ENCODE data around the gene TMEM140.
"Not testable (repeated sequence)": the region's sequence is repeated elsewhere in the genome, so short reads cannot be mapped to it uniquely, and the experiment has no call there.

TMEM140 gene

GRCh38 chr7:135158141-135158655, 10.3 kb downstream of the TMEM140 start:
- no peak for DNase-seq (ENCODE audit: low read depth in 1 of 2, low spot score in 1 of 2)

GRCh38 chr7:135158874-135159273, 11.0 kb downstream of the TMEM140 start:
- DNase-seq (ENCODE audit: low read depth in 1 of 2, low spot score in 1 of 2) = no peak

GRCh38 chr7:135159359-135160085, 11.7 kb downstream of the TMEM140 start:
- DNase-seq (ENCODE audit: low read depth in 1 of 2, low spot score in 1 of 2) = no peak

GRCh38 chr7:135160098-135160857, 12.4 kb downstream of the TMEM140 start:
- DNase-seq (ENCODE audit: low read depth in 1 of 2, low spot score in 1 of 2) = no peak

DNA sequence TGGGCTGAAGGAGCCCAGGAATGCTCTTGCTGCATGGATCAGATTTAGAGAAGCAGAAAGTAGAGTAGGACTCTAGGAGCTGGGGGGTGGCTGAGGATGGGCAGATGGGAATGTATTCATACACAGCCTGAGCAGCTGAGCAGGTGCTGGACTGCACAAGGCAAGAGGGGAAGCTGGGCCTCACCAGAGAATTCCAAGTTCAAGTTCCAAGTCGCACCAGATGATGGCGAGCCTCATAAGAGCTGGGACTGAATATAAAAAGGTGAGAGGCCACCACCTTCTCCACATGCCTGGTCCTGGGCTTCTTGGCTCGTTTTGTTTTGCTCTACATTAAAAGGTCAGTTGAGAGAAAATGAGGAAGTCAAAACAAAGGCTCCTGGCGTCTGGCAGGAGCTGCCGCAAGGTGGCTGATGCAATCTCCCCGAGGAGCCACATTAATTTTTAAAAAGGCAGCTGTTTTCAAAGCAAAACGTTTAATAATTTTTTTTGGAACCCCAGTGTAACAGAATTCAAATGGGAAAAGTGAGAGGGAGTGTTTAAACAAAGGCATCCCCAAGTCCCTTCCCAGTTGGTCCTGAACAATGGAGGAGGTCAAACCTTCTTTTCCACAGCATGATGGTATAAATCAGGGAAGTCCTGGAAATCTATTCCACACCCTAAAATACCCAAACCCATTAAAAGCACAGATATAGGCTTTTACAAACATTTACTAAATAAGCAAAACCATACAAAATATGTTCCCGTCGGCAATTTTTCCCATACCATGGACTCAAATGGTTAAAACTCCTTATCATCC, 13.2 kb downstream of the TMEM140 start:
- DNase-seq (ENCODE audit: low read depth in 1 of 2, low spot score in 1 of 2) = no peak

DNA sequence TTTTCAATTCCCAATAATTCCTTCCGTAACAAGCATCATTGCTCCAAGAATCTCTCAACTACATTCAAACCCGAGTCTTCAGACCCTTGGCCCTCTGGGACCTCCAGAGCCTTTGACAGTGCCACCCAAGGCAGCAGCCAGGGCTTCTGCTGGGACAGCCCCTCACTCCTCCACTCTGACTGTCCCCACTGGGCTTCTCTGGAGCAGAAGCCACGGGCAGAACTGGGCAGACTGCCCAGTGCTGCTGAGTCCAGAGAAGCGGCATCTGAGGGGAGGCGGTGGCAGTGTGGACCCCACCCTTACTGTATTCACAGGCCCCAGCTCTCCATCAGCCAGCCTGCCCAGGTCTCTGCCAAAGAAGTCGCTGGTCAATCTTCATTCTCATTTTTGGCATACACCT, 13.8 kb downstream of the TMEM140 start:
- DNase-seq (ENCODE audit: low read depth in 1 of 2, low spot score in 1 of 2) = no peak

GRCh38 chr7:135162382-135163001, 14.6 kb downstream of the TMEM140 start:
- no peak for DNase-seq (ENCODE audit: low read depth in 1 of 2, low spot score in 1 of 2)

- no peak for DNase-seq (ENCODE audit: low read depth in 1 of 2, low spot score in 1 of 2)
These were observed 16.6 kb downstream of the TMEM140 start for GRCh38 chr7:135164357-135165061.

DNA sequence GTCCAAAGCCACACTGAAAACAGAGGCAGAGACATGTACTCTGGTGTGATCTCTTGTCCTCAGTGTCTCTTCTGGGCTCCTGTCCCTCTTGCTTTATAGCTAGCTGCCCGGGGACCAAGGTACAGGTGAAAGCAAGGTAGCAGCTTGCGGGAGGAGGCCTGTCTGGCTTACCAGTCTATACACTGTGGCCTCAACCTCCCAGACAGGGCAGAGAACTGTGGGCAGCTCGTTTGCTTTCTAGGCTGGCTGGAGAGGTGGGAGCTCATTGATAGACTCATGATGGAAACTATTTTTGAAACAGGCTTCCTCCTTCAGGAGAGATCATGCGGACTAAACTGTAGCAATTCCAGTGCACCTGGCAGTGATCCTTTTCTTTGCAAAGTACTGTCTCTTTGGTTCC, 18.0 kb downstream of the TMEM140 start:
- DNase-seq (ENCODE audit: low read depth in 1 of 2, low spot score in 1 of 2) = no peak

- DNase-seq (ENCODE audit: low read depth in 1 of 2, low spot score in 1 of 2) = no peak
These were observed 18.6 kb downstream of the TMEM140 start for GRCh38 chr7:135166338-135166990.

DNA sequence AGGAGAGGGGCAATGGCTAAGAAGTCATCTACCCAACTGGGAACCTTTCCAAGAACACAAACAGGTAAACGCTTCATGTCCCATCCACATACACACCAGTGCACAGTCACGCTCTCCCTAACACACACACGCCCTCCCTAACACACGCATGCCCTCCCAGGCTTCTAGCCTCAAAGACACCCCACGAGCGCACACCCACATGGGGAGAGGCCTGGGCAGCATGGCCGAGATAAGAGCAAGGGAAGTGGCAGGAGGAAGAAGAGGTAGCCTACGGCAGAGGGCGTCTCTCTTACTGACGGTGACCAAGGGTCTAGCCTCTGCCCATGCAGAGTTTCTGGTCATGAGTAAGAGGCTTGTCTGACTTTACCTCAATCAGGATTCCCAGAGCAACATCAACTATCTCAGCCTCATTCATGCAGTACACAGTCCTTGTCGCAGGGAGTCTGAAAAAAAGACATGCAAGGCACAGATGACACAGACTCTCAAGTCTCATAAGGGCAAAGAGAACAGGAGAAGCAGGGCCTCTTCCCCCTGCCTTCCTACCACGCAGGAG, 19.6 kb downstream of the TMEM140 start:
- DNase-seq (ENCODE audit: low read depth in 1 of 2, low spot score in 1 of 2) = no peak

DNA sequence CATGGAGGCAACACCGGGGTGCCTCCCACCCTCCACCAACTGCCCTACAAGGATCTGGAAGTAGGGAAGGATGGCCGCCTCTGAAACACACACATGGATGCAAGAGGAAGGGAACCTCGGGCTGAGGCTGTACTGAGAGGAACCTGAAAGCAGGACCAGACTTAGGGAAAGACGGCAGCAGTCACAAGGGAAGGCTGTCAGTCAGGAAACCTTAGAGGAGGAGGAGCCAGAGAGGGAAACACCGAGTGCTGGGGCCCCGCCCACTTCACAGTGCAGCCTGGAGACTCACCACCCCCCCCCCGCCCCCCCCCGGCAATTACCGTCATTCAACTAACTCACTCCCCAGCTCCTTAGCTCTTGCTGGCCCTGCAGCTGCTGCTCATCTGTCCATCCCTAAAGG, 20.1 kb downstream of the TMEM140 start:
- DNase-seq (ENCODE audit: low read depth in 1 of 2, low spot score in 1 of 2) = no peak

DNA sequence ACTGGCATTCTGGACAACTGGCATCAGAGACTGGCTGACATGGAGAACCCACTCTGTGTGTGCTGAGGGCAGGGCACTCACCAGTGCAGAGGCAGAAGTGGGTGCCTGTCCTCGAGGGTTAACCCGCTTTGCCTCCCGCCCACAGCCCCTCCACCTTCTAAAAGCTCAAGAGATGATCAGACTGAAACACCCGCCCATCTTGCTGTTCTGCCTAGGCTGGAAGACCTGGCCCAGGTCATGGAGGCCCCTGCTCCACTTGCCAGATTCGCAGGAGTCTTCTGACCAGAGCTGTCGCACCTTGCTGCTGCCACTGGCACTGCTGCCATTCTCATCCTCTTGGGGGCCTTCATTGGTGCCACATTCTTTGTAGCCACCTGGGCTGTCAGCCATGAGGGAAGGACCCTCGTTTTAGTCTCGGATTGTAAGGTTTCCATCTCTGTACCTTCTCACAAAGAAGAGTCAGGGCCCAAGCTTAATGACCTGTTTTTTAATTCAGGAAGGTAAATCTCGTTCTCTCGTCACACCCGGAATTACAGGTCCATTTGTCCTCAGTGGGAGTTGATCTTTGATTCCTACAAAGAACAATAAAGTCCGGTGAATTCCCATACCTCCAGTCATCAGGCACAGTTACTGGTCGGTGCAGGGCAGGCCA, 20.7 kb downstream of the TMEM140 start:
- DNase-seq (ENCODE audit: low read depth in 1 of 2, low spot score in 1 of 2) = no peak

- DNase-seq (ENCODE audit: low read depth in 1 of 2, low spot score in 1 of 2) = peak in 1 of 2 donors; percentile 29
These were observed 21.5 kb downstream of the TMEM140 start for GRCh38 chr7:135169141-135169963.

GRCh38 chr7:135169964-135170273, 22.0 kb downstream of the TMEM140 start:
- DNase-seq (ENCODE audit: low read depth in 1 of 2, low spot score in 1 of 2) = peak in 1 of 2 donors; percentile 14

DNA sequence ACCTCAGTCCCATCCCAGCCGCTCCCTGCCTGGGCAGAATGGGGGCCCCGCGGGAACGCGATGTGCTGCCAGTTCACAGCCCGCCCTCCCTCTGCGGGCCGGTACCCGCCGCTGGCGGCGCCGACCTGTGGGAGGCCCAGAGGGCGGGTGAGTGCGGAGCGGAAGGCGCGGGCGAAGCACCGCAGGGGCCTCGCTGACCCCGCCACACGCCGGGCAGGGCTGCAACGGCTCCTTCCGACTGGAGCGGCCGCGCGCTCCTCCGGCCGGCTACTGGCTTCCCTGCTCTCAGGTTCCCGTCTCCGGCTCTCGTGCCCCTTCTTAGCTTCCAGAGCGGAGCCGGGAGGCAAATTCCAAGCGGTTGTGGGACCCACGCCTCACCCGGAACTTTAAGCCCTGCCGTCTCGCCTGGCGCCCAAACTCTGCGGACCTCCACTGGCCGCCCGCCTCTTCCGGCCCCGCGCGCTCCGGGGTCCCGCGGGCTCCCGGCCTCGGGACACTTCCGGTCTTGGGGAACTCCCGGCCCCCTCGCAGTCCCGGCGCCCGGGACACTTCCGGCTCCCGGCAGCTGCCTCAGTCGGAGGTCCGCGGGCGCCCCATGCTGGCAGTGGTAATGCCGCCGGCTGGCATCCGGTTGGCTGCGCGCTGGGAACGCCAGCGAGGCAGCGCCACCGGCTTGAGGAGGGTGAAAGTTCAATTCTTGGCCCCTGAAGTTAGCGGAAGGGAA, 22.6 kb downstream of the TMEM140 start, which contains the start of gene CYREN:
TSS of gene CYREN (minus strand) at position 434 of the 724 bp plus-strand sequence. CDS start 1,785 bp downstream, outside the sequence.
- peak; percentile 78 to 90 for DNase-seq (ENCODE audit: low read depth in 1 of 2, low spot score in 1 of 2)

DNA sequence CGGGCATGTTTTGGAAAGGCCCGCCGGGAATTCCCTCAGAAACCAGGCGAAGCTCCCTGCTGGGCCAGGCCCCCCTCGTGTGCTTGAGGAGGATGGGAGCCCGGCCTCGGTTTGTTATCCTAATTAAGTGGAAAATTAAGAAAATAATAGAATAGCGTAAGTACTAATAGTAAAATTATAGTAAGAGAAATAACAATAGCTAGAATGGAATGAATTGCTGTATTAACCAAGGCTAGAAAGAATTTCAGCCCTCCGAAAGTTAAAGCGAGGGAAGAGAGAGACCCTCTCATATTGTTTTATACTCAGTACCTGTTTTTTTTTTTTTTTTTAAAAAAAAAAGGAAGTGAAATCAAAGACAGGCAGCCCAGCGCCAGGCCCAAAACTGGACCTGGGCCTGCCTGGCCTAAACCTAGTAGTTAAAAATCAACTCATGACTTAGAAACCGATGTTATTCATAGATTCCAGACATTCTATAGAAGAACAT, 23.2 kb downstream of the TMEM140 start:
- DNase-seq (ENCODE audit: low read depth in 1 of 2, low spot score in 1 of 2) = not testable (repeated sequence)

Data from stimulated activated CD4-positive, alpha-beta T cell treated with anti-CD3 and anti-CD28 coated beads, Interleukin-15, amount 100 ng/mL, for 1 hour (primary cell).